GM18526 (cell line): Measurements from ENCODE around the gene GALNT13.

ENCODE experiments used
- POLR2A ChIP-seq: IDR thresholded peaks from 3 replicates; pipeline ENCODE4 v1.6.1; 2011; ENCODE audit not compliant: insufficient read length; ENCODE audit errors: extremely low read depth

Gene GALNT13

DNA sequence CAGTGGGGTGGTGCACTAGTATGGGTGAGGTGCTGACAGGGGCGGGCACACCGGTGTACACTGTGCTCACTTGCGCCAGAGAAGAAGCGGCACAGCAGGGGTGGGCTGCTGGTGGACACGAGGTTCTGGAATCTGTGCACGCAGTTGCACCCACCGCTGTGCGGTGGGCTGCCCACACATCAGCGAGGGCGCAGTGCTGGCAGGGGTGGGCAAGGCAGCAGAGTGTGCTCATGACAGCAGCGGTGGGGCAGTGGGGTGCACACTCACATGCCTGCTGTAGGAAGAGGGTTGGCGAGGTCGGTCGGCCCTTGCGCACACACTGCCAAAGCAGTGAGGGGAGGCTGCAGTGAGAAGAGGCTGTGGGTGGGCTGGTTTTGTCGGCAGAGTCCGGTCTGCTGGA is 141.8 kb downstream of the GALNT13 start:
- no peak for TF ChIP-seq POLR2A

DNA sequence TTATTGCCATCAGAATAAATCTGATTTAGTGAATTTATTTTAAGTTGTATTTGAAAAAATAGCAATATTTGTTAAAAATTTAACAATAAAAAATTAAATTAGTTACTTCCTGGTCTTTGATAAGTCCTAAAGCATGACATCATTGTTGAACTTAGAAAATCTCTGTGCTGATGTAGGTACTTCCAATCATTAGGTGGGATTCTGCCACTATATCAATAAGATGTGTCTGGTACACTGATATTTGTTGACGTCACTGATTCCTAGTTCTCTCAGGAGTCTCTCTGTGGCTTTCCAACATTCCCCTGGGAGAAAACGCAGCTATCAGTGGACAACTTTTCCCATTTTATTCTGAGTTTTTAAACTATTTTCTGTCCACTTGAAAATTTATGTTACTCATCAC is 143.5 kb downstream of the GALNT13 start:
- no peak for TF ChIP-seq POLR2A

DNA sequence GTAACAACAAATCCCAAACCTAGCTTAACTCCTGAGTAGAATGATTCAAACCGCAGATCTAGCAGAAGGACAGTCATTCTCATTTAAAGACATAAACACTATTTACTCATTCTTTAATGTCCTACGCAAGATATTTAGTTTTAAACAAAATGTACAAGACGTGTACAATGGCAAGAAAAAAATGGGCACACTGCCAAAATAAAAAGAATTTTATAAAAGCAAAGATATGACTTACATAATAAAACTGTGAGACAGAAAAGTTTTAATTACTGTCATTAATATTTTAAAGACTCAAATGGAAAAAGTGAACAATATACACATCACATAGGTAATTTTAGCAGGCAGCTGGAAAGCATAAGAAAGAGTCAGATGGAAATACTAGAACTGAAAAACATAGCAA is 157.8 kb downstream of the GALNT13 start:
- TF ChIP-seq POLR2A = no peak

DNA sequence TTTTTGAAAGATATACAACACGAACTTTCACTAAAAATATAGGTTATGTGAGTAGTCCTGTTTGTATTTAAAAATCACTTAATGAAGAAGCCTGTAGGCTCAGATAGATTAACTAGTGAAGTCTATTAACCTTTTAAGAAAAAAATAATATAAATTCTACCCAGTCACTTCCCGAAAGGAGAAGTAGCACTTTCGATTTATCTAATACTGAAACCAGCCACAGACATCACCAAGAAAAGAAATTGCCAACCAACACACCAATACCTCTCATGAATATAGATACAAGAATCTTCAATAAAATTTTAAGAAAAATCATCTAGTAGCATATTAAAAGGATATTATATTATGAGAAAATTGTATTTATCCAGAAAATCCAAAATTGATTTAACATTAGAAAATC is 160.5 kb downstream of the GALNT13 start:
- no peak for TF ChIP-seq POLR2A

DNA sequence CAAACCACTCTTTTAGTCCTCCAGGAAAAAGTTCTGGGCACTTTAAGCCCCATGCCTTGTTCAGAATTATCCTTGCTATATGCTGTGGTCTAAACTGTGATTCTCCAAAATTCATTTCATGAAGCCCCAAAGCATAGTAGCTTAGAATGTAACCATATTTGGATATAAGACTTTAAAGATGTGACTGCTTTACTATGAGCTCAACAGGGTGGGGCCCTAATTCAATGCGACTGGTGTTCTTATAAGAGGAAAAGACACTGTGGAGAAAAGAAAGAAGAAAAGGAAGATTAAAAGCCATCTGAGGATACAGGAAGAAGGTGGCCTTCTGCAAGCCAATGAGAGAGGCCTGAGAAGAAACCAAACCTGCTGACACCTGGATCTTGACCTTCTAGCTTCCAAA is 174.8 kb downstream of the GALNT13 start:
- TF ChIP-seq POLR2A = no peak

DNA sequence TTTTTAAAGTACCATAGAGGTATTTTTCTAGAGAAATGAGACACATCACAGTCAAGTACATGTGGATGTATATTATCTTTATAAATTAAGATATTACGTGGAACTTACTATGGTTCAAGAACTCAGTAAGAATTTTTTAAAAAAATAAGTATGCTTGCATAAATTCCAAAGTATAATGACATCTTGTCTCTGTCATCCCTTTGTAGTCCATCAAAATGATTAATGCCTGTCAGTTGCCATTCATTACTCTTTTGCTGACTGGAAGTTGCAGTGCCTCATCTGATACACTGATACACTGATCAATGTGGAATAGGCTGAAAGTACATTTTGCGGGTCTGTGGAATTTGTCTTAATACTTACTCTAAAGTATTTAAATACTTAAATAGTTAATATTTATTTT is 177.2 kb downstream of the GALNT13 start:
- no peak for TF ChIP-seq POLR2A

DNA sequence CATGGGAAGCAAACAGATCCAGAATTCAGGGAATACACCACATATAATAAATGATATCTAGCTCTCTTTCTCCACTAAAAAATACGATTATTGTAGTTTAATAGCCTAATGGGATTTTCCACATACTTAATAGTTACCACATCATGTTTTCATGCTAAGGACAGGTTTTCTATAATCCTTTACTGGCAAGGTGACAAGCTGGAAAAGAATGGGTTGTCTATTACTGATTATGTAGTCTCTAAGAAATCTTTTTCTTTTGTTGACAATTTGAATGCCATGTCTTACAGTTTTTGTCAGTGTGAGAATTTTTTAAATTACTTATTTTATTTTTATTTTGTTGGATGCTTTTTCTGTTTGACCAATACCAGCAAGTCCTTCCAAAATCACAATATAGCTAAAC is 177.8 kb downstream of the GALNT13 start:
- no peak for TF ChIP-seq POLR2A

DNA sequence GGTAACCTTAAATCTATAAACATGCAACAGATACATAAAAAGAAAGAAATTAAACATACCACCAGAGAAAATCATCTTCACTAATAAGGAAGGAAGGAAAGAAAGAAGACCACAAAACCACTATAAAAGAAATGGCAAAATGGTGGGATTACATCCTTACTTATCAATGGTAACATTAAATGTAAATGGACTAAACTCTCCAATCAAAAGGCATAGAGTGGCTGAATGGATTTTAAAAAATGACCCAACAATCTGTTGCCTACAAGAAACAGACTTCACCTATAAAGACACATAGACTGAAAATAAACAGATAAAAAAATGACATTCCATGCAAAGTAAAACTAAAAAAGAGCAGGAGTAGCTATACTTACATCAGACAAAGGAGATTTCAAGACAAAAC is 195.4 kb downstream of the GALNT13 start:
- TF ChIP-seq POLR2A = no peak

DNA sequence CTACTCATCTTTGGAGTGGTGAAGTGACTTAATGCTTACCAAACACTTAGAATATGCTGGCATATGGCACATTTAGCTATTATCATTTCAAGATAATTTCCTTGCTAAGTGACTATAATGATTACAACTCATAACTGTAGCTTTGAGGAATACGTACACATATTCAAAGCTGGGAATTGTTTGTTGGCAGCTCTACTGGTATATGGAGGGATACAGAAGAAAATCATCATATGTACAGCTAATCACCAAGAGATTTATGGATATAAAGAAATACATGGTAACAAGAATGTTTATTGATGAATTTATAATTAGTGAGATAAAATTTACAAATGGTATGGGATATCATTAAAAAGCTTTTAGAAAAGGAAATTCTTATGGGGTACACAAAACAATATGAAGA is 207.2 kb downstream of the GALNT13 start:
- no peak for TF ChIP-seq POLR2A

DNA sequence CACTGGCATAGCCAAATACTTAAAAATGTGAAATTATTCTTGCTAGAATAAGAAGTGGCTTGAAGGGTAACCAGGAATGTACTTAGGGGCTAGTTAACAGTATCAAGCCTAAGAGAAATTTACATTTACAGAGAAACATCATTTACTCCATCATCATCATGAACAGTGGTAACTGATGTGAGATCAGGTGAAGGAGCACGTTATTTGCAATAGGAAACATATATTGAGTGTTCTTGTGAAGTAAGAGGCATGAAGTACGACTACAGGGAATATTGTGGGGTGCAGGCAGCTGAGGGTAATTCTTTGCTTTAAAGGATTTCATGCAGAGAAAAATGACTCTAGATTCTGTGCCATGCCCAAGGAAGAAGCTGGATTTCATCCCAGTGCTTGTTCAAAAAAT is 220.8 kb downstream of the GALNT13 start:
- TF ChIP-seq POLR2A = no peak

DNA sequence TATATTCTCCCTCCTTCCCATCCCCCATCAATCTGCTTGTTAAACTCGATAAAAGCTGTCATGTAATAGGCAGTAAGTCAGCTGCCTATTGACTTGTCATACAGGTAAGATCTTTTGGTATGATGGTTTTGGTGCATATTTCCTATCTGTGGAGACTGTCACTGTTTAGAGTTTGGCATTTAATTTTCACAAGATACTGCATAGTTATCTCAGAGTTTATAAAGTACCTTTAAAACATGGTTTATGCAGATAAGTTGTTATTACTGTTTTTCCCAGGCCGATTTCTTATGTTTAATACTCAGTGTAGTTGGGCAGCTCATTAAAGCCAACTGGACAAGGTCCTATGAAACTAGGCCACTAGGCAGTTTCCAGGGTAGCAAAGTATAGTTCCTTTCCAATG is 222.1 kb downstream of the GALNT13 start:
- no peak for TF ChIP-seq POLR2A

DNA sequence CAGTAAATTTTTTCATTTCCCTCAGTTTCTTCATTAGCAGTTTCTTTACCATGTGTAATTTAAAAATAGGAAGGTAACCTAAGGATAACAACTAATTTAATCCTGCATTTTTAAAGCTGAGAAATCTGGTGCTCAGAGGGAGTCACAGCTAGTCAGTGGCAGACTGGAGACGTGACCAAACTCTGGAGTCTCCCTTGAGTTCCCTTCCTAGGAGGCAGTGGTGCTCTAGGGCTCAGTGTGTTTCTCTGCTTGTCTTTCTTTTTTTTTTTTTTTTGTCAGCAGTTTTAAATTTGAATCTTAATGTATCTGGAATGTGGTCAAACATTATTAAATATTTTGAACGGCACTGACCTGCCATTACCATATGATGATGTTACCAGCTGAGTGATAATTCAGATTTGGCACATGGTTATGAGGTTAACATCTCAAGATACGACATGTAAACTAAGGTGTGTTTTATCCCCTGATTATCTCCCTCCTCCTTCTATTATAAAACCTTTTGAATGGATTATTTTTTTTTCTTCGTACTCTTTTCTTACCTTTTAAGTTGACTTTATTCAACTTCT is 226.2 kb downstream of the GALNT13 start:
- no peak for TF ChIP-seq POLR2A

DNA sequence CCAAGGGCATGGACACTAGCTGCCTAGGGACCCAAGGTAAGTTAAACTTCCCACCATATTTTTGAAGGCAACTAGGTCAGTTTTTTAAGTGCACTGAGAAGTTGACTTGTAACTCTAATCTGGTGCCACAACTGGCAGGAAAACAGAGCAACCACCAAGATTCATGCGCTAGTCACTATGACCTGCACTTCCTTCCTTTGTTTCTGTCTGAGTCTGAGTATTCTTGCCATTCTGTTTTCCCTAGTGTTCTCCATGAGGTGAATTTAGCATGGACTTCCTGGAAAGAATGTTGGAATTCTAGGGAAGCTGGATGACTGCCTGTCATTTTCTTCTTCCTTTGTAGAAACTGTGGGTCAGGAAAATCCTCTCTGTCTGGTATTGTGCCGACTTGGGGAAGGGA is 249.0 kb downstream of the GALNT13 start:
- TF ChIP-seq POLR2A = no peak

DNA sequence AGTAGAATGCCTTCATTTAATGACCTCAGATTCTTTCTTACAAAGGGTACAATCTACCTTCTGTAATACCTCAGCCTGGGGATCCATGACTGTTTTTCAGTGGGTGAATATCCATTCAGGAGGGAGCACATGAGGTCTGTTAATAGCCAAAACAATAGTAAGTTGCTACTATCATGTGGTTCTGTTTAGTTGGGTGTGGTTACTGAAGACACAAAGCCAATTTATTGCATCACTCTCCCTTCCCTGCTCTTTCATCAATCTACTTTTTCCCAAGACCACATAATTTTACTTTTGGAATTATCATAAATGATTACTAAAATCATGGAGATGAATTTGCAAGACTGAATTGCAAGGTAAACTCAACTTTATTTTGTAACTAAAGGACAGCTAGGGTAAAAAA is 254.2 kb downstream of the GALNT13 start:
- TF ChIP-seq POLR2A = no peak

DNA sequence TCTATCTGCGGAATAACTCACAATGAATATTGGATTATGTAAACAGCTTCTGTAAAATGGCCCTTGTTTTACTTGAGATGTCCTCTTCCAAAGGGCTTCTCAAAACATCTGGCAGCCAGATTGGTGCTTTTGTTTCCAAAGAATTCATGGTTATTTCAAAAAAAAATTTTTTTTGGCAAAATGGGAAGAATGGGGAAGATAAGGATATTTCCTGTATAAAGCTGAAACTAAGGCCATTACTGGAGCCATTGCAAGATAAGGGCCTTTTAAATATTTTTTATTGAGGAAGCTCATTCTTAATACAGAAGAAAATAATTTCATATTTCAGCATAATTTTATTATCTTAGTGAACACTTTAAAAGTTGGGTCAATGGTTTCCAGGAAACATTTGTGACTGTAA is 259.1 kb downstream of the GALNT13 start:
- TF ChIP-seq POLR2A = no peak

DNA sequence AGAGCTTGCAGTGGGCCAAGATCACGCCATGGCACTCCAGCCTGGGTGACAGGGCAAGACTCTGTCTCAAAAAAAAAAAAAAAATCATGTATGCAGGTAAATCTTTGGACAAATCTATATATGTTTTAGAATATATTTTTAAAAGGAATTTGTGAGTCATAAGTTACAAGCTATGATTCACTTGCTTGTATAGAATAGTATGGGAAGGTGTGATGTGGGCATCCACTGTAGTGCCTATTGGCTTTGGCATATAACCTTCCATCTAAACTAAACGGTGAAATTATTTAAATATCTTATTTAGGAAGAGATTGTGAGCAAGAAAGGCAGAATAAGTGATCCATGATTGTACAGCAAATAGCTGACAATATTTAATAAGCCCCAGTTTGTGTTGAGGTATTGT is 261.1 kb downstream of the GALNT13 start:
- no peak for TF ChIP-seq POLR2A

DNA sequence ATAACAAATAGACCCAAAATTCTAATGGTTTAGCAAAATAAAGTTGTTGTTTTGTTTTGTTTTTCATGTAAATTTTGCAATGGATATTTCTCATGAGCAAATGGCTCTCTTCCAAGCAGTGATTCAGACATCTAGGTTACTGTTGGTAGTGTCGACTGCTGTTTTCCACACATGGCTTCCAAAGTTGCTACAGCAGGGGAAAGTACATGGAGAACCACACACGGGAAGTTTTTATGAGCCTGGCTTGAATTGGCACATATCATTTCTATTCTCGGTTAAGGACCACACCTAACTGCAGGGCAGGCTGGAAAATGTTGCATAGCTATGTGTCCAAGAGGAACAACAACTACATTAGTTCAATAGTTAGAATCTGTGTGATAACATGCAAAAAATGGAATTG is 262.1 kb downstream of the GALNT13 start:
- no peak for TF ChIP-seq POLR2A
